H1 (cell line): ENCODE results near the gene PLEKHN1. TPM values are rescaled to one million over a fixed set of nuclear protein-coding genes. Genes with fewer than 3 reads are reported as not detected.

ENCODE experiments used
- CTCF ChIA-PET: fragments of 300-600 bp; sonication (Branson Sonifier 250); formaldehyde crosslinking; loops from one replicate; lab custom pipeline; 2021; ENCODE audit not compliant: partially characterized antibody; lab: Charles Lee
- POLR2A ChIA-PET: fragments of 300-600 bp; sonication (Branson Sonifier 250); formaldehyde crosslinking; loops from one replicate; lab custom pipeline; 2021; ENCODE audit warnings: inconsistent platforms; ENCODE audit not compliant: partially characterized antibody; lab: Charles Lee
- DNase-seq, 2 experiments: peaks; one replicate each; pipeline versions ENCODE4 v3.0.0 to v3.0.0-alpha.2; 2010 to 2022; ENCODE audit warnings: low spot score in 2 of 2, low read depth in 1 of 2, mixed read lengths in 1 of 2
- FAIRE-seq: peaks from 2 replicates; lab custom pipeline; 2011; peaks lifted over from hg19 to GRCh38; lab: Jason Lieb, UNC
- H2AFZ ChIP-seq: 2 replicates; pipeline ENCODE4 v1.8.1; 2012; ENCODE audit warnings: low read length, inconsistent platforms
- H2AK5ac ChIP-seq: 2 replicates; pipeline ENCODE4 v1.6.1; 2013; ENCODE audit warnings: low read depth, low read length
- H2BK120ac ChIP-seq: replicated peaks from 2 replicates; pipeline ENCODE3; 2013; ENCODE audit warnings: low read depth, low read length, inconsistent platforms
- H2BK12ac ChIP-seq: 2 replicates; pipeline ENCODE4 v1.6.1; 2013; ENCODE audit warnings: low read depth, low read length
- H2BK15ac ChIP-seq: 2 replicates; pipeline ENCODE4 v1.6.1; 2013; ENCODE audit warnings: low read length
- H2BK20ac ChIP-seq: 2 replicates; pipeline ENCODE4 v1.6.1; 2013; ENCODE audit warnings: low read length
- H2BK5ac ChIP-seq: 2 replicates; pipeline ENCODE4 v1.6.1; 2013; ENCODE audit warnings: low read depth, low read length
- H3K14ac ChIP-seq: 2 replicates; pipeline ENCODE4 v1.6.1; 2013; ENCODE audit warnings: inconsistent platforms; ENCODE audit not compliant: insufficient read length
- H3K18ac ChIP-seq: 2 replicates; pipeline ENCODE4 v1.6.1; 2013; ENCODE audit warnings: low read length; ENCODE audit errors: extremely low read depth
- H3K23ac ChIP-seq: 2 replicates; pipeline ENCODE4 v1.6.1; 2013; ENCODE audit warnings: inconsistent platforms; ENCODE audit not compliant: insufficient read length
- H3K23me2 ChIP-seq: 2 replicates; pipeline ENCODE4 v1.6.1; 2013; ENCODE audit warnings: low read depth, low read length
- H3K27ac ChIP-seq: 2 replicates; pipeline ENCODE4 v1.6.1; 2011; ENCODE audit warnings: low read depth, low read length, inconsistent platforms
- H3K27me3 ChIP-seq, 4 experiments: replicated peaks in 1 of 4; 1 replicate in 1 of 4; 2 replicates in 3 of 4; pipeline versions ENCODE4 v1.6.1 to v1.8.1; 2011 to 2013; ENCODE audit warnings: low read length in 3 of 4, mild to moderate bottlenecking in 3 of 4, inconsistent platforms in 2 of 4, mixed read lengths in 2 of 4, moderate library complexity in 1 of 4; ENCODE audit not compliant: control insufficient read depth in 3 of 4, insufficient read depth in 3 of 4; ENCODE audit errors: extremely low read depth in 1 of 4
- H3K36me3 ChIP-seq, 4 experiments: 2 replicates each; pipeline versions ENCODE4 v1.6.1 to v1.8.1; 2011 to 2013; ENCODE audit warnings: mild to moderate bottlenecking in 4 of 4, low read length in 3 of 4, moderate library complexity in 2 of 4, control low read depth in 1 of 4, inconsistent platforms in 1 of 4; ENCODE audit not compliant: insufficient read depth in 4 of 4, control insufficient read depth in 2 of 4
- H3K4ac ChIP-seq: replicated peaks from 2 replicates; pipeline ENCODE3; 2013; ENCODE audit warnings: low read length, low read depth, mixed read lengths, inconsistent platforms; ENCODE audit not compliant: insufficient read length
- H3K4me1 ChIP-seq, 4 experiments: replicated peaks in 1 of 4; 1 replicate in 1 of 4; 2 replicates in 3 of 4; pipeline versions ENCODE4 v1.6.1 to v1.8.1; 2011 to 2013; ENCODE audit warnings: low read length in 3 of 4, inconsistent platforms in 2 of 4, mixed read lengths in 1 of 4; ENCODE audit not compliant: insufficient read depth in 4 of 4, control insufficient read depth in 3 of 4
- H3K4me2 ChIP-seq, 2 experiments: 2 replicates each; pipeline versions ENCODE4 v1.6.1 to v1.8.1; 2011 to 2013; ENCODE audit warnings: low read depth in 2 of 2, low read length in 2 of 2, control low read depth in 1 of 2, inconsistent platforms in 1 of 2, mild to moderate bottlenecking in 1 of 2; ENCODE audit not compliant: insufficient read depth in 1 of 2
- H3K4me3 ChIP-seq, 4 experiments: fragments of 200-600, 300-600 bp in 1 of 4; sonication (generic), shearing (Covaris generic), sonication (Bioruptor Twin) in 1 of 4; 2 replicates each; pipeline versions ENCODE4 v1.5.1 to v1.8.1; 2011 to 2016; ENCODE audit warnings: low read length in 4 of 4, low read depth in 3 of 4, control low read depth in 2 of 4, inconsistent platforms in 2 of 4, mild to moderate bottlenecking in 2 of 4, mixed read lengths in 1 of 4, moderate library complexity in 1 of 4; ENCODE audit not compliant: insufficient read depth in 2 of 4; ENCODE audit errors: extremely low read depth in 1 of 4
- H3K56ac ChIP-seq: replicated peaks from 2 replicates; pipeline ENCODE3; 2013; ENCODE audit warnings: low read depth, mild to moderate bottlenecking, mixed read lengths, low read length, inconsistent platforms; ENCODE audit not compliant: insufficient read length
- H3K79me1 ChIP-seq: 2 replicates; pipeline ENCODE4 v1.6.1; 2013; ENCODE audit warnings: low read depth, low read length, control low read depth
- H3K79me2 ChIP-seq, 2 experiments: 2 replicates each; pipeline versions ENCODE4 v1.6.1 to v1.8.1; 2012 to 2013; ENCODE audit warnings: low read length in 2 of 2, mild to moderate bottlenecking in 2 of 2, inconsistent platforms in 1 of 2; ENCODE audit not compliant: insufficient read depth in 2 of 2, control insufficient read depth in 1 of 2
- H3K9ac ChIP-seq, 4 experiments: replicated peaks in 1 of 4; 1 replicate in 1 of 4; 2 replicates in 3 of 4; pipeline versions ENCODE4 v1.6.1 to v1.8.1; 2011 to 2013; ENCODE audit warnings: low read depth in 3 of 4, low read length in 3 of 4, control low read depth in 2 of 4, mild to moderate bottlenecking in 2 of 4, moderate library complexity in 2 of 4, inconsistent platforms in 1 of 4; ENCODE audit errors: extremely low read depth in 1 of 4
- H3K9me3 ChIP-seq, 2 experiments: 2 replicates each; pipeline versions ENCODE4 v1.6.1 to v1.8.1; 2012 to 2013; ENCODE audit warnings: mild to moderate bottlenecking in 2 of 2, moderate library complexity in 2 of 2, control low read depth in 1 of 2, inconsistent platforms in 1 of 2, low read depth in 1 of 2, low read length in 1 of 2, mixed read lengths in 1 of 2; ENCODE audit not compliant: insufficient read depth in 2 of 2
- H4K20me1 ChIP-seq, 2 experiments: replicated peaks in 1 of 2; 2 replicates each; pipeline versions ENCODE3 to v1.8.1; 2011 to 2013; ENCODE audit warnings: inconsistent platforms in 2 of 2, low read length in 2 of 2, mild to moderate bottlenecking in 1 of 2; ENCODE audit not compliant: insufficient read depth in 2 of 2, control insufficient read depth in 1 of 2
- H4K5ac ChIP-seq: 2 replicates; pipeline ENCODE4 v1.6.1; 2013; ENCODE audit warnings: low read length, low read depth, mixed read lengths, inconsistent platforms; ENCODE audit not compliant: insufficient read length
- H4K8ac ChIP-seq: 2 replicates; pipeline ENCODE4 v1.8.0; 2013; ENCODE audit warnings: mild to moderate bottlenecking, moderate library complexity, low read length, inconsistent platforms; ENCODE audit not compliant: insufficient read depth; ENCODE audit errors: extremely low read depth
- H4K91ac ChIP-seq: replicated peaks from 2 replicates; pipeline ENCODE3; 2013; ENCODE audit warnings: low read length, mixed read lengths, inconsistent platforms; ENCODE audit not compliant: insufficient read length
- ATF2 ChIP-seq: IDR thresholded peaks from 2 replicates; pipeline ENCODE4 v1.6.1; 2012; ENCODE audit warnings: low read length, inconsistent platforms
- CTCF ChIP-seq, 3 experiments: IDR thresholded peaks; 1 replicate in 2 of 3; 2 replicates in 1 of 3; pipeline versions ENCODE4 v1.5.1 to v1.6.1; 2011; ENCODE audit warnings: low read length in 3 of 3, mild to moderate bottlenecking in 3 of 3, inconsistent platforms in 2 of 3, low read depth in 1 of 3, moderate library complexity in 1 of 3; ENCODE audit not compliant: insufficient read depth in 1 of 3; ENCODE audit errors: control extremely low read depth in 1 of 3
- KDM1A ChIP-seq: fragments of 200-600, 300-600 bp; sonication (generic); IDR thresholded peaks from 2 replicates; pipeline ENCODE4 v1.7.1; 2016; ENCODE audit warnings: mild to moderate bottlenecking, low read length, borderline replicate concordance
- RAD21 ChIP-seq, 2 experiments: IDR thresholded peaks in 1 of 2; conservative IDR thresholded peaks in 1 of 2; 2 replicates each; pipeline ENCODE4 v1.6.1; 2011; ENCODE audit warnings: low read depth in 2 of 2, low read length in 2 of 2, improper control_type of control experiment in 1 of 2, inconsistent platforms in 1 of 2, mild to moderate bottlenecking in 1 of 2, moderate library complexity in 1 of 2
- RFX5 ChIP-seq: IDR thresholded peaks from 2 replicates; pipeline ENCODE4 v1.6.1; 2011; ENCODE audit warnings: low read depth, low read length, improper control_type of control experiment, borderline replicate concordance
- SIRT6 ChIP-seq: IDR thresholded peaks from one replicate; pipeline ENCODE4 v1.7.1; 2012; ENCODE audit warnings: low read length, inconsistent platforms
- SP1 ChIP-seq: IDR thresholded peaks from 2 replicates; pipeline ENCODE4 v1.6.1; 2011; ENCODE audit warnings: low read depth, low read length
- WGBS, 2 experiments: shearing (Covaris generic) in 1 of 2; methylation state at CpG; one replicate each; pipeline versions ENCODE4 v1.1.6 to v1.1.7; 2013 to 2015; ENCODE audit warnings: low lambda C conversion rate in 2 of 2, mixed read lengths in 2 of 2, inconsistent platforms in 1 of 2, low coverage in 1 of 2, missing lambda C conversion rate in 1 of 2; ENCODE audit not compliant: insufficient replicate concordance in 2 of 2, insufficient coverage in 1 of 2, insufficient read length in 1 of 2; ENCODE audit errors: extremely low coverage in 1 of 2, missing lambda C conversion rate in 1 of 2; 5-methylcytosine and 5-hydroxymethylcytosine counted together
- polyA plus RNA-seq, 7 experiments: library from polyadenylated mRNA; depleted of rRNA in 3 of 7; stranded (reverse) in 5 of 7; unstranded in 2 of 7; fragments of >200 nt in 5 of 7; fragments of 200-250 nt in 2 of 7; gene quantifications; 1 replicate in 5 of 7; 2 replicates in 1 of 7; 4 replicates in 1 of 7; pipeline versions ENCODE4 v1.2.1 to v1.2.3, GENCODE V29; 2011 to 2013; ENCODE audit warnings: missing spikeins in 2 of 7, mixed read lengths in 2 of 7
- total RNA-seq: library from RNA; stranded (reverse); fragmentation: NEBNext Ultra II Directional; extraction: Animal tissue kit (Norgen Biotek cat#: 25700); gene quantifications from 2 replicates; pipeline ENCODE4 v1.2.1, GENCODE V29; 2021

The PLEKHN1 gene
- total and polyA plus RNA-seq, 2 of the 8 experiments (the other 6 are each of a cell fraction or from before 2014, with no cell fraction given) = 0.39 to 1.5 TPM

- Histone ChIP-seq H2BK20ac (no peak overlapping the region), H2BK12ac (no peak overlapping the region), H3K27ac (no peak overlapping the region), H3K27me3 (peaks cover 0 to 25% (median 15%) of the 10 kb centered on the region in 4 experiments; a peak in 5 of 7 replicates), H3K79me2 (no peaks in the 10 kb centered on the region), H3K56ac (no peak overlapping the region), H3K4ac (no peak overlapping the region), H3K79me1 (no peaks in the 10 kb centered on the region), H3K4me3 (no peak overlapping the region), H2BK15ac (no peak overlapping the region), H3K4me1 (no peaks in the 10 kb centered on the region; a peak in 1 of 7 replicates), H3K36me3 (no peaks in the 10 kb centered on the region), H4K8ac (peak overlapping the region; percentile 51; the same call in 1 of the 2 replicates), H4K91ac (no peak overlapping the region), H3K9me3 (no peaks in the 10 kb centered on the region), H3K23me2 (no peaks in the 10 kb centered on the region; the same call in 1 of the 2 replicates), H3K18ac (no peak overlapping the region), H2BK5ac (no peak overlapping the region), H3K4me2 (no peak overlapping the region), H3K14ac (no peak overlapping the region), H3K9ac (no peak overlapping the region), H2BK120ac (no peak overlapping the region), H4K5ac (no peak overlapping the region), H2AK5ac (no peak overlapping the region), H4K20me1 (peaks cover 0 to 8% of the 10 kb centered on the region in 2 experiments), H2AFZ (no peak overlapping the region), H3K23ac (no peak overlapping the region)
- ChIA-PET CTCF (interaction anchor here (1.0 to 6.9 kb wide), 28 partner anchors 9 to 308 kb away, joined by 3 to 86 read pairs (median 6); partner anchors contain the start of genes HES4, ISG15 and RNF223), POLR2A (interaction anchor here (1.0 to 2.4 kb wide), 6 partner anchors 12 to 81 kb away, joined by 3 to 9 read pairs (median 4); no protein-coding TSS in a partner anchor)
- DNase-seq = no peak
- 84% methylated on average over 42 of the region's 43 CpGs; no CpG with 5 or more reads in 1 of the 2 experiments for WGBS, 2 experiments
- FAIRE-seq = no peak
- TF ChIP-seq RAD21 (IDR thresholded peaks at IDR 0.05 in 1 of 2, conservative IDR thresholded peaks at IDR 0.05 in 1 of 2; ENCODE audit: low read depth in 2 of 2, low read length in 2 of 2) = no peak
- no peak for TF ChIP-seq RFX5
- no peak for TF ChIP-seq ATF2
- no peak for TF ChIP-seq KDM1A
- TF ChIP-seq CTCF (IDR thresholded peaks at IDR 0.05; ENCODE audit: control extremely low read depth in 1 of 3, insufficient read depth in 1 of 3, low read depth in 1 of 3, low read length in 3 of 3) = no peak
- no peak for TF ChIP-seq SIRT6
- no peak for TF ChIP-seq SP1
Measured at GRCh38 chr1:982765-983436, 16.6 kb downstream of the PLEKHN1 start.
